ENCODE results near the gene LETM1.

The LETM1 gene

GRCh38 chr4:1823545-1823932 is 32.4 kb downstream of the LETM1 start:
- no peak for DNase-seq

- DNase-seq, result no peak
Measured at GRCh38 chr4:1822568-1823544, 33.1 kb downstream of the LETM1 start.

GRCh38 chr4:1821679-1822567 is 34.0 kb downstream of the LETM1 start:
- DNase-seq, result no peak

- no peak for DNase-seq
Measured at GRCh38 chr4:1819816-1820215, 36.1 kb downstream of the LETM1 start.

GRCh38 chr4:1819284-1819683 is 36.7 kb downstream of the LETM1 start:
- DNase-seq, result no peak

GRCh38 chr4:1815997-1816860 is 39.7 kb downstream of the LETM1 start:
- no peak for DNase-seq

- DNase-seq, result no peak
Measured at GRCh38 chr4:1815096-1815996, 40.6 kb downstream of the LETM1 start.

- DNase-seq, result no peak
Measured at GRCh38 chr4:1814453-1814852, 41.5 kb downstream of the LETM1 start.

GRCh38 chr4:1813915-1814314 is 42.0 kb downstream of the LETM1 start:
- DNase-seq, result peak in 1 of 4 experiments; percentile 24

- peak in 1 of 4 experiments; percentile 0 for DNase-seq
Measured at GRCh38 chr4:1813231-1813630, 42.7 kb downstream of the LETM1 start.

- peak in 1 of 4 experiments; percentile 1 for DNase-seq
Measured at GRCh38 chr4:1812720-1813119, 43.2 kb downstream of the LETM1 start.

GRCh38 chr4:1810765-1811164 is 45.2 kb downstream of the LETM1 start:
- DNase-seq, result no peak

GRCh38 chr4:1809754-1810502 is 46.0 kb downstream of the LETM1 start:
- peak; percentile 65 to 87 (median 72) for DNase-seq

GRCh38 chr4:1808851-1809753 is 46.9 kb downstream of the LETM1 start:
- DNase-seq, result no peak

- DNase-seq, result no peak
Measured at GRCh38 chr4:1808396-1808795, 47.6 kb downstream of the LETM1 start.

- DNase-seq, result no peak
Measured at GRCh38 chr4:1807332-1807777, 48.6 kb downstream of the LETM1 start.

GRCh38 chr4:1806596-1807331 is 49.2 kb downstream of the LETM1 start:
- DNase-seq, result no peak

GRCh38 chr4:1806223-1806564 is 49.8 kb downstream of the LETM1 start:
- DNase-seq, result no peak

All from suppressor macrophage (primary cell).